GM12875 (cell line): ENCODE data around the gene CDR2L.
A peak's percentile ranks its signal among the peaks of the same experiment; 100 is the strongest.

Experiments used
- H3K4me3 ChIP-seq: one replicate; pipeline ENCODE4 v1.5.1; 2011; ENCODE audit warnings: low read depth, low read length, control low read depth
- TF ChIP-seq, protein P1 (sequence below): IDR thresholded peaks from 2 replicates; pipeline ENCODE4 v1.5.1; 2011; ENCODE audit warnings: low read depth, mild to moderate bottlenecking, control low read depth, inconsistent platforms, low read length, moderate library complexity, borderline replicate concordance; ENCODE audit not compliant: insufficient read depth

Gene CDR2L

GRCh38 chr17:74972973-74973328, 14.5 kb upstream of the CDR2L start:
- TF ChIP-seq, protein P1, sequence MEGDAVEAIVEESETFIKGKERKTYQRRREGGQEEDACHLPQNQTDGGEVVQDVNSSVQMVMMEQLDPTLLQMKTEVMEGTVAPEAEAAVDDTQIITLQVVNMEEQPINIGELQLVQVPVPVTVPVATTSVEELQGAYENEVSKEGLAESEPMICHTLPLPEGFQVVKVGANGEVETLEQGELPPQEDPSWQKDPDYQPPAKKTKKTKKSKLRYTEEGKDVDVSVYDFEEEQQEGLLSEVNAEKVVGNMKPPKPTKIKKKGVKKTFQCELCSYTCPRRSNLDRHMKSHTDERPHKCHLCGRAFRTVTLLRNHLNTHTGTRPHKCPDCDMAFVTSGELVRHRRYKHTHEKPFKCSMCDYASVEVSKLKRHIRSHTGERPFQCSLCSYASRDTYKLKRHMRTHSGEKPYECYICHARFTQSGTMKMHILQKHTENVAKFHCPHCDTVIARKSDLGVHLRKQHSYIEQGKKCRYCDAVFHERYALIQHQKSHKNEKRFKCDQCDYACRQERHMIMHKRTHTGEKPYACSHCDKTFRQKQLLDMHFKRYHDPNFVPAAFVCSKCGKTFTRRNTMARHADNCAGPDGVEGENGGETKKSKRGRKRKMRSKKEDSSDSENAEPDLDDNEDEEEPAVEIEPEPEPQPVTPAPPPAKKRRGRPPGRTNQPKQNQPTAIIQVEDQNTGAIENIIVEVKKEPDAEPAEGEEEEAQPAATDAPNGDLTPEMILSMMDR = no peak
- no peak overlapping the region for H3K4me3 ChIP-seq

DNA sequence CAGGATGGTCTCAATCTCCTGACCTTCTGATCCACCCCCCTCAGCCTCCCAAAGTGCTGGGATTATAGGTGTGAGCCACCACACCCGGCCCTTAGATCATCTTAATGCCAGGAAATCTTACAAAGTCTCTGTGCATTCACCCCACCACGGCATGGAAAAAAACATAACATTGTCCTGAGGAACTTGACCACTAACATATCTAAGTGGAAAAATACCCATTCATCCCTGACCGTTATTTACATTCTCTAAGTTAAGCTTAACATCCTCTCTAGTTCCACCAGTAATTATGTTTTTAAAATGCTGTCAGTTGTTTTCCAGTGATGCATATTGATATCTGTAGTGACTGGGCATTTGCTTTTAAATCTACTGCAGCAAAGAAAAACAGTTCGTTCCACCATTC, 11.5 kb upstream of the CDR2L start:
- TF ChIP-seq, protein P1 = no peak
- no peak overlapping the region for H3K4me3 ChIP-seq

DNA sequence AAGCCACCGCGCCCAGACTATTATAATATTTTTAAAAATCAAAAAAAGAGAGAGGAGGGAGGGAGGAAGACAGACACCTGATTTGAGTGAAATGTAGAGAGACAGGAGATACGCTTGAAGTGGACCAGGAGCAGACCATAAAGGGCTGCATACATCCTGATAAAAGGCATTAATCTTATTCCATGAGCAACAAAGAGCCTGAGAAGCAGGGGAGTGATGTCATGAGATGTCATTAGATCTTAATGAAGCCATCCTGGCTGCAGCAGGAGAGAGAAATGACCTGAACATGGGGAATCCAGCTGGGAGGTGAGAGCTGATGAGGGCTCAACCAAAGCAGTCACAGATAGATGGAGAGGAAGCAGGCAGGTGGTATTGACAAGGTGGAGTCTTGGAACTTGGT, 9.6 kb upstream of the CDR2L start:
- H3K4me3 ChIP-seq = no peak overlapping the region

GRCh38 chr17:74978240-74978639, 9.2 kb upstream of the CDR2L start:
- no peak overlapping the region for H3K4me3 ChIP-seq
- TF ChIP-seq, protein P1 = no peak

More for the DNA sequence above, 9.6 kb upstream of the CDR2L start:
- TF ChIP-seq, protein P1 = no peak

DNA sequence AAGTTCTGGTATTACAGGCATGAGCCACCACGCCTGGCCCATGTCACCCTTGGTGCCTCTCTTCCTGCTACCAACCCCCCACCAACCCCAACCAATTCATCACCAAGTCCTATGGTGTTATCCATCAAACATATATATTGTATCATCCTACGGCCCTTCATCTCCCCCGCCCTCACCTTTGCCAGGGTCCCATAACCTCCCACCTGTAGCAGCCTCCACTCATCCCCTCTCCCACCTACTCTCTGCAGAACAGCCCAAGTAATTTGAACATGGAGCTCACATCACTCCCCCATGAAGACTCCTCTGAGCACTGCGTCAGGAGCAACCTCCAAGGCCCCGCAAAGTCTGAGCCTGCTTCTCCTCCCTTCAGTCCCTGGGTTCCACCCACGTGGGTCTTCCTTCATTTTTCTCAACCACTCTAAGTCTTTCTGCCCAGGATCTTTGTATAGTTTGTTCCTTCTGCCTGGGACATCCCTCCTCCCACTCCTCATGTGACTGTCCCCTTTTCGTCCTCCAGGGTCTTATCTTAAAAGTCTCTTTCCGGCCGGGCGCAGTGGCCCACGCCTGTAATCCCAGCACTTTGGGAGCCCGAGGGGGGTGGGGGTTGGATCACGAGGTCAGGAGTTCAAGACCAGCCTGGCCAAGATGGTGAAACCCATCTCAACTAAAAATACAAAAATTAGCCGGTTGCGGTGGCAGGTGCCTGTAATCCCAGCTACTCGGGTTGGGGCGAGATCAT, 7.9 kb upstream of the CDR2L start:
- no peak overlapping the region for H3K4me3 ChIP-seq
- TF ChIP-seq, protein P1 = no peak

- TF ChIP-seq, protein P1 = no peak
- H3K4me3 ChIP-seq = peak overlapping the region; percentile 31
Observed at GRCh38 chr17:74981318-74981978, 6.0 kb upstream of the CDR2L start.
